A549 treated with AZD9567 at 1 μM for 4 hours (cell line): ENCODE results near the gene PPP3R1. TPM values are rescaled to one million over a fixed set of nuclear protein-coding genes. Genes with fewer than 3 reads are reported as not detected.

ENCODE experiments used
- total RNA-seq: library from RNA; stranded (reverse); fragments of 200-300 nt; extraction: Qiagen RNA extraction; gene quantifications from 5 replicates; pipeline ENCODE4 v1.2.3, GENCODE V29; 2022; ENCODE audit not compliant: insufficient read depth

PPP3R1 gene, protein sequence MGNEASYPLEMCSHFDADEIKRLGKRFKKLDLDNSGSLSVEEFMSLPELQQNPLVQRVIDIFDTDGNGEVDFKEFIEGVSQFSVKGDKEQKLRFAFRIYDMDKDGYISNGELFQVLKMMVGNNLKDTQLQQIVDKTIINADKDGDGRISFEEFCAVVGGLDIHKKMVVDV
- 51.2 to 93.8 TPM (median 55.5 TPM) in 5 replicates for total RNA-seq

DNA sequence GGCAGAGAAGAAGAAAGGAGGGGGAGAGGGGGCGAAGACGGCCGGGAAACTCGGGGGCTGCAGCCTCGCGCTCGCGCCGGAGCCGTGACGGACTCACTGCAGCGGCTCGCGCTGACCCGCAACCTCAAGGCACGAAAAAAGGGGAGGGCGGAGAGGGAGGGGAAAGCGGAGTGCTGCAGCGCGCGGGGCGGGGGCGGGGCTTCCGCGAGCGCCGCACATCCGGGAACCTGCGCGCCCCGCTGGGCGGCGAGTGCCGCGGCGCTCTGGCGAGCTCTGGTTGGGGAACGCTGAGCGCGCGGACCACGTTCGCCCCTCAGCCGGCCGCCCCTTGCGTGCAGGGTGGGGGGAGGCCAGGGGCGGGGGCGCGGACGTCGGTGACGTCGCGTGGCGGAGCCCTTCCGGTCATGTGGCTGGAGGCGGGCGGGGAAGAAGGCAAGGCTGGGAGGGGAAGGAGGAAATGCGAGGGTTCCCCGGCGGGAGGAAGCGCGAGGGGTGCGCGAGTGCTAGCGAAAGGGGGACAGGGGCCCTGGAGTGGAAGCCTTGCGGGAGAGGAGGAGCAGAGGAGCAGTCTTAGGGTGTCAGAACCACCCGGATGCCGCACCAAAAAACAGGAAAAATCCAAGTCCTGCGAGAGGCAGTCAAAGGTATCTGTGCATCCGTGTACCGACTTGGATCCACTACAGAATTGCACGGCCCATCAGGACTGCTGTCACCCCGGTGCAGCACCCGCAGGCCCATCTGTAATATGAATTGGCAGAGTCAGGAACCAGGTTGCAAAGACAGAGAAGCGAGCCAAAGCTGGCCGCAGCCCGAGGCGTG is at the start of gene PPP3R1:
TSS of gene PPP3R1 (minus strand) at position 133 of the 819 bp plus-strand sequence. CDS start 405 bp downstream, outside the sequence.

DNA sequence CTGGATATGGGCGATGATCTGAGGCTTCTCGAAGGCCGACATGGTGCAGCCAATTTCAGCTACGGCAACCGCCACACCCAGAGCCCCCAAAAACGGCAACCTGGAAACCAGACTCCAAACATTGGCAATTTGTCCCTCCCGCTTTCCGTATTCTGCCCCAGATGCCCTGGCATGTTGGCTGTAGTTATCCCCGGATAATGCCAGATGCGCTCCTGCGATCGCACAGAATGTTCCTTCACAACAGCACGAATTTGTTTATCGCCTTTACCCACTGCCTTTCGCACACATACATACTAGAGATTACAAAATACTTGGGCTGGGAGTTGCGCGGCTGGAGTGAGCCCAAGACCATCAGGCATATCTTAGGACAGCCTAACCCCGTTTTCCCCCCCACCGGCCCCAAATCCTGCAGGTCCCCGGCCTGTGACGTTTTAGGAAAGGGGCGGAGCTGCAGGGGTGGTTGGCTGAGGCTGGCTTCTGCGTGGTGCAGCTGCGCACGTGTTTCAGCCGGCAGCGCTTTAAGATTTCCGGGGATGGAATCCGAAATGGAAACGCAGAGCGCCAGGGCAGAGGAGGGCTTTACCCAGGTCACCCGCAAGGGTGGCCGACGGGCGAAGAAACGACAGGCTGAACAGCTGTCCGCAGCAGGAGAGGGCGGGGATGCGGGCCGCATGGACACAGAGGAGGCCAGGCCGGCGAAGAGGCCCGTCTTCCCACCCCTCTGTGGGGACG is 94.8 kb downstream of the PPP3R1 start, which contains the start of gene PNO1:
TSS of gene PNO1 (plus strand) at position 487 of the 732 bp plus-strand sequence. CDS start at position 534, 47 bp downstream.

Other genes with a start within 250 kb of the PPP3R1 start
- 30.0 to 40.5 TPM (median 35.3 TPM) in 5 replicates for gene C1D, start 189.5 kb downstream of the PPP3R1 start, total RNA-seq
- 51.5 to 63.7 TPM (median 54.1 TPM) in 5 replicates for gene PNO1, start 94.6 kb downstream of the PPP3R1 start, total RNA-seq
- gene CNRIP1, start 67.4 kb upstream of the PPP3R1 start, total RNA-seq = 1.6 to 3.6 TPM (median 2.0 TPM) in 5 replicates
- not detected in 5 replicates for gene PLEK, start 112.8 kb upstream of the PPP3R1 start, total RNA-seq
- 0.51 to 0.61 TPM (median 0.54 TPM) in 4 of 5 replicates, not detected in the other for gene FBXO48, start 214.8 kb upstream of the PPP3R1 start, total RNA-seq
- gene APLF, start 215.1 kb upstream of the PPP3R1 start, total RNA-seq = 0.63 to 0.85 TPM (median 0.73 TPM) in 4 of 5 replicates, not detected in the other